HepG2 (cell line): ENCODE data around the gene TRIM22. TPM values are rescaled to one million over a fixed set of nuclear protein-coding genes. Genes with fewer than 3 reads are reported as not detected.

ENCODE experiments used
- ATAC-seq: fragments of 200-7000 bp; cut with Tn5 transposase; 3 replicates; pipeline ENCODE4 v1.9.1; 2020; ENCODE audit warnings: mild to moderate bottlenecking, moderate library complexity
- BruUV-seq: library from RNA; stranded (reverse); fragments of 400-500 nt; replicated peaks from 2 replicates; lab custom pipeline; 2021; lab: Mats Ljungman, UMichigan
- CTCF ChIA-PET: fragments of 300-600 bp; formaldehyde crosslinking; extraction: SDS; loops from one replicate; lab custom pipeline; 2021; ENCODE audit warnings: low total read pairs, inconsistent platforms, low intra/inter-chr PET ratio; lab: Yijun Ruan, JAX
- POLR2A ChIA-PET: fragments of 350-600 bp; sonication (Branson Sonifier 250); formaldehyde crosslinking; loops from one replicate; lab custom pipeline; 2020; ENCODE audit warnings: antibody characterized with exemption, inconsistent platforms; lab: Yijun Ruan, JAX
- DNase-seq: peaks from one replicate; pipeline ENCODE4 v3.0.0-alpha.2; 2015; ENCODE audit warnings: low spot score
- FAIRE-seq: peaks from 3 replicates; lab custom pipeline; 2011; peaks lifted over from hg19 to GRCh38; lab: Jason Lieb, UNC
- H2AFZ ChIP-seq: one replicate; pipeline ENCODE4 v1.6.1; 2011; ENCODE audit warnings: low read length, inconsistent platforms
- H3K27ac ChIP-seq: fragments of 300-600 bp; 3 replicates; pipeline ENCODE4 v1.8.0; 2011; ENCODE audit warnings: mixed run types, mild to moderate bottlenecking, mixed read lengths, low read length, inconsistent platforms; ENCODE audit not compliant: insufficient read depth; ENCODE audit errors: extremely low read length
- H3K27me3 ChIP-seq, 2 experiments: fragments of 200-600 bp in 1 of 2; 2 replicates in 1 of 2; 3 replicates in 1 of 2; pipeline versions ENCODE4 v1.6.0 to v1.8.0; 2011; ENCODE audit warnings: low read length in 2 of 2, mild to moderate bottlenecking in 2 of 2, moderate library complexity in 2 of 2, inconsistent platforms in 1 of 2; ENCODE audit not compliant: insufficient read depth in 2 of 2, control insufficient read depth in 1 of 2
- H3K36me3 ChIP-seq, 2 experiments: fragments of 200-600 bp in 1 of 2; replicated peaks in 1 of 2; 2 replicates in 1 of 2; 3 replicates in 1 of 2; pipeline versions ENCODE4 v1.5.1 to v1.8.0; 2011; ENCODE audit warnings: low read length in 2 of 2, inconsistent platforms in 1 of 2; ENCODE audit not compliant: insufficient read depth in 2 of 2, control insufficient read depth in 1 of 2
- H3K4me1 ChIP-seq: 2 replicates; pipeline ENCODE4 v1.5.1; 2012; ENCODE audit warnings: low read length, inconsistent platforms; ENCODE audit not compliant: insufficient read depth
- H3K4me2 ChIP-seq: 2 replicates; pipeline ENCODE4 v1.6.0; 2011; ENCODE audit warnings: low read depth, low read length, inconsistent platforms
- H3K4me3 ChIP-seq, 3 experiments: fragments of 200-600 bp in 1 of 3; sonication (generic), shearing (Covaris generic) in 1 of 3; replicated peaks in 1 of 3; 2 replicates each; pipeline ENCODE4 v1.5.1; 2011 to 2016; ENCODE audit warnings: low read length in 3 of 3, inconsistent platforms in 2 of 3, low read depth in 2 of 3, mild to moderate bottlenecking in 2 of 3, control low read depth in 1 of 3, mixed read lengths in 1 of 3; ENCODE audit not compliant: insufficient read depth in 1 of 3
- H3K79me2 ChIP-seq: one replicate; pipeline ENCODE4 v1.6.1; 2011; ENCODE audit warnings: low read length, inconsistent platforms; ENCODE audit not compliant: insufficient read depth
- H3K9ac ChIP-seq: 2 replicates; pipeline ENCODE4 v1.6.0; 2011; ENCODE audit warnings: mild to moderate bottlenecking, low read depth, low read length, inconsistent platforms; ENCODE audit not compliant: insufficient read depth
- H3K9me3 ChIP-seq: 2 replicates; pipeline ENCODE4 v1.5.1; 2012; ENCODE audit warnings: mild to moderate bottlenecking, low read length
- H4K20me1 ChIP-seq: 2 replicates; pipeline ENCODE4 v1.6.0; 2011; ENCODE audit warnings: inconsistent platforms, mild to moderate bottlenecking, low read length, moderate library complexity; ENCODE audit not compliant: insufficient read depth
- ATF5 ChIP-seq: sonication (generic); formaldehyde crosslinking; IDR thresholded peaks from 2 replicates; pipeline ENCODE4 v1.4.0; 2020; ENCODE audit warnings: mild to moderate bottlenecking, low read depth, missing genetic modification reagents
- CEBPB ChIP-seq: IDR thresholded peaks from 2 replicates; pipeline ENCODE4 v1.6.1; 2011; ENCODE audit warnings: low read depth, low read length, improper control_type of control experiment, borderline replicate concordance
- GRHL1 ChIP-seq: sonication (generic); formaldehyde crosslinking; conservative IDR thresholded peaks from 2 replicates; pipeline ENCODE4 v1.8.0; 2022; ENCODE audit warnings: missing genetic modification reagents
- NR2C2 ChIP-seq: sonication (generic); formaldehyde crosslinking; IDR thresholded peaks from 2 replicates; pipeline ENCODE4 v1.4.0; 2020; ENCODE audit warnings: missing genetic modification reagents, mild to moderate bottlenecking, moderate library complexity, borderline replicate concordance
- NR2F1 ChIP-seq, 2 experiments: fragments of 450-650 bp in 1 of 2; formaldehyde crosslinking in 1 of 2; IDR thresholded peaks; 2 replicates each; pipeline versions ENCODE4 v1.5.0 to v1.6.1; 2016 to 2020; ENCODE audit warnings: mild to moderate bottlenecking in 1 of 2, missing compliant biosample characterization in 1 of 2, missing genetic modification reagents in 1 of 2, moderate library complexity in 1 of 2
- PTBP1 ChIP-seq: fragments of 200-400 bp; formaldehyde crosslinking; IDR thresholded peaks from 2 replicates; pipeline ENCODE4 v1.6.1; 2018; ENCODE audit warnings: low read length, low read depth; ENCODE audit not compliant: poor library complexity, severe bottlenecking
- RORA ChIP-seq: sonication (generic); formaldehyde crosslinking; IDR thresholded peaks from 2 replicates; pipeline ENCODE4 v1.5.0; 2020; ENCODE audit warnings: mild to moderate bottlenecking, missing genetic modification reagents, moderate library complexity
- SIN3A ChIP-seq: IDR thresholded peaks from 2 replicates; pipeline ENCODE4 v1.6.1; 2011; ENCODE audit warnings: low read depth, mild to moderate bottlenecking, control low read depth, low read length, borderline replicate concordance
- TFAP4 ChIP-seq: sonication (generic); IDR thresholded peaks from 2 replicates; pipeline ENCODE4 v1.6.1; 2016; ENCODE audit warnings: low read depth, borderline replicate concordance
- THAP11 ChIP-seq: IDR thresholded peaks from 2 replicates; pipeline ENCODE4 v1.6.1; 2016; ENCODE audit warnings: missing biosample characterization, missing genetic modification reagents
- ZNF350 ChIP-seq: sonication (generic); formaldehyde crosslinking; IDR thresholded peaks from 2 replicates; pipeline ENCODE4 v1.4.0; 2020; ENCODE audit warnings: mild to moderate bottlenecking, low read depth, missing genetic modification reagents, borderline replicate concordance
- ZNF446 ChIP-seq: sonication (generic); formaldehyde crosslinking; IDR thresholded peaks from 2 replicates; pipeline ENCODE4 v1.5.0; 2020; ENCODE audit warnings: mild to moderate bottlenecking, missing genetic modification reagents
- ZNF781 ChIP-seq: sonication (generic); formaldehyde crosslinking; IDR thresholded peaks from 2 replicates; pipeline ENCODE4 v1.5.1; 2020; ENCODE audit warnings: borderline replicate concordance, mild to moderate bottlenecking, missing genetic modification reagents; ENCODE audit errors: not compliant biosample characterization
- WGBS: methylation state at CpG from one replicate; pipeline ENCODE4 v1.1.6; 2017; ENCODE audit warnings: low lambda C conversion rate; 5-methylcytosine and 5-hydroxymethylcytosine counted together
- in situ Hi-C: cut with HindIII; loops from 2 replicates; pipeline ENCODE4 v1.10.0; 2017; ENCODE audit warnings: low pct_unique_long_range_greater_than_20kb; ENCODE audit not compliant: extremely low pct_ligation_motif_present
- intact Hi-C: fragments of 100-400 bp; cut with micrococcal nuclease; formaldehyde crosslinking; loops from one replicate; pipeline ENCODE4 v1.10.0; 2022; ENCODE audit not compliant: unreplicated experiment
- polyA plus RNA-seq, 8 experiments: library from polyadenylated mRNA; depleted of rRNA in 3 of 8; stranded (reverse) in 7 of 8; unstranded in 1 of 8; fragments of >200 nt; fragmentation: Illumina TruSeq in 4 of 8; extraction: Trizol in 4 of 8; gene quantifications; 2 replicates each; pipeline versions ENCODE4 v1.2.1 to v1.2.3, GENCODE V29; 2011 to 2016; ENCODE audit warnings: low read depth in 4 of 8, missing spikeins in 1 of 8, mixed read lengths in 1 of 8; ENCODE audit not compliant: insufficient read depth in 1 of 8
- total RNA-seq, 5 experiments: library from RNA; depleted of rRNA; stranded (reverse); fragments of >200 nt; fragmentation: Illumina TruSeq; extraction: Trizol; gene quantifications; 2 replicates each; pipeline ENCODE4 v1.2.3, GENCODE V29; 2016; ENCODE audit warnings: low read depth in 1 of 5

Gene TRIM22
- total and polyA plus RNA-seq, 2 of the 13 experiments (the other 11 are each of a cell fraction or from before 2014, with no cell fraction given): 2.4 to 3.2 TPM

- ChIA-PET CTCF (no interaction called here), POLR2A (no interaction called here)
- ATAC-seq (no peak), DNase-seq (no peak), FAIRE-seq (no peak)
- no peak overlapping the region for H3K4me3 ChIP-seq
- 11% methylated on average over 3 of the region's 3 CpGs for WGBS
- no peaks in the 10 kb centered on the region for H3K36me3 ChIP-seq
- BruUV-seq: no TSS peak
- H2AFZ ChIP-seq: no peak overlapping the region
- no peaks in the 10 kb centered on the region for H3K79me2 ChIP-seq
- intact Hi-C loops: no loop called here
- H3K27ac ChIP-seq: no peak overlapping the region
- H4K20me1 ChIP-seq: no peaks in the 10 kb centered on the region
- H3K9ac ChIP-seq: no peak overlapping the region
- no peaks in the 10 kb centered on the region for H3K4me1 ChIP-seq
- TF ChIP-seq CEBPB (0 out of 2 replicates have a peak, but pooled peaks have one; percentile 8), NR2C2 (no peak)
- TF ChIP-seq, all 625 proteins: peak for 1
- in situ Hi-C loops: no loop called here
- Histone ChIP-seq H3K27me3 (no peaks in the 10 kb centered on the region), H3K4me2 (no peak overlapping the region), H3K9me3 (no peaks in the 10 kb centered on the region)
These were observed 11.5 kb downstream of the TRIM22 start for GRCh38 chr11:5701055-5701577.

- Histone ChIP-seq H2AFZ (no peak overlapping the region), H4K20me1 (no peaks in the 10 kb centered on the region), H3K4me3 (no peak overlapping the region), H3K9me3 (no peaks in the 10 kb centered on the region), H3K27ac (no peak overlapping the region), H3K4me2 (no peak overlapping the region), H3K36me3 (no peaks in the 10 kb centered on the region), H3K4me1 (no peaks in the 10 kb centered on the region), H3K27me3 (no peaks in the 10 kb centered on the region), H3K9ac (no peak overlapping the region), H3K79me2 (no peaks in the 10 kb centered on the region)
- ChIA-PET POLR2A (no interaction called here), CTCF (no interaction called here)
- DNase-seq: no peak
- intact Hi-C loops (no loop called here), in situ Hi-C loops (no loop called here)
- FAIRE-seq: no peak
- 61% methylated on average over 2 of the region's 2 CpGs for WGBS
- no TSS peak for BruUV-seq
- no peak for ATAC-seq
- TF ChIP-seq CEBPB (no peak), GRHL1 (CRISPR knock-in tag) (no peak), ZNF446 (no peak), SIN3A (no peak), THAP11 (CRISPR knock-in tag) (no peak), TFAP4 (no peak), ZNF350 (no peak), NR2F1 (CRISPR knock-in tag; IDR thresholded peaks at IDR 0.05) (no peak), ATF5 (CRISPR knock-in tag) (no peak), ZNF781 (no peak), RORA (CRISPR knock-in tag) (no peak), PTBP1 (no peak)
These were observed 14.3 kb downstream of the TRIM22 start for GRCh38 chr11:5703741-5704536.
